Thoracic aorta (tissue), 2 donors: ENCODE results near the gene PARP8. TPM values are rescaled to one million over a fixed set of nuclear protein-coding genes. Genes with fewer than 3 reads are reported as not detected.

ENCODE experiments used
- ATAC-seq: fragments of 150-250 bp; one replicate; pipeline ENCODE4 v1.8.0; 2017; ENCODE audit warnings: low read depth; ENCODE audit not compliant: insufficient number of reproducible peaks, low FRiP score
- DNase-seq: peaks from one replicate; pipeline ENCODE4 v3.0.0-alpha.2; 2020; ENCODE audit warnings: low spot score
- H3K27ac ChIP-seq, 2 donors: fragments of 200-600 bp; sonication (generic); 1 replicate in 1 of 2; 2 replicates in 1 of 2; pipeline ENCODE4 v1.5.1; 2016; ENCODE audit warnings: mild to moderate bottlenecking in 2 of 2, moderate library complexity in 2 of 2
- H3K27me3 ChIP-seq: fragments of 200-600 bp; sonication (generic); replicated peaks from 2 replicates; pipeline ENCODE4 v1.6.0; 2016; ENCODE audit warnings: mild to moderate bottlenecking; ENCODE audit not compliant: insufficient read depth
- H3K36me3 ChIP-seq: fragments of 200-600 bp; sonication (generic); one replicate; pipeline ENCODE4 v1.5.1; 2016
- H3K4me1 ChIP-seq, 2 donors: fragments of 200-600 bp; sonication (generic); 1 replicate in 1 of 2; 2 replicates in 1 of 2; pipeline versions ENCODE4 v1.5.1 to v1.6.0; 2016; ENCODE audit warnings: low read depth in 2 of 2, mild to moderate bottlenecking in 1 of 2; ENCODE audit not compliant: control insufficient read depth in 1 of 2
- H3K4me3 ChIP-seq: fragments of 200-600 bp; sonication (generic); 2 replicates; pipeline ENCODE4 v1.5.1; 2016; ENCODE audit warnings: mild to moderate bottlenecking
- H3K9me3 ChIP-seq: fragments of 200-600 bp; sonication (generic); 2 replicates; pipeline ENCODE4 v1.5.1; 2016
- total RNA-seq, 2 donors: library from RNA; depleted of rRNA; stranded (reverse); fragments of >200 nt; gene quantifications; one replicate each; pipeline versions ENCODE4 v1.1.0 to v1.2.3, GENCODE V29; 2016
- TF ChIP-seq, protein P1 (sequence below): fragments of 200-600 bp; sonication (generic); IDR thresholded peaks from one replicate; pipeline ENCODE4 v1.5.1; 2019; ENCODE audit warnings: antibody characterized with exemption

PARP8 gene
- total RNA-seq, 2 donors from 2014 or later, result 27.5 to 34.7 TPM

GRCh38 chr5:50749873-50750272 is 83.4 kb downstream of the PARP8 start:
- peaks cover 0 to 8% of the 10 kb centered on the region in 2 donors for H3K4me1 ChIP-seq
- H3K27ac ChIP-seq, result no peak overlapping the region
- H3K4me3 ChIP-seq, result no peak overlapping the region
- no peaks in the 10 kb centered on the region for H3K9me3 ChIP-seq
- TF ChIP-seq, protein P1, sequence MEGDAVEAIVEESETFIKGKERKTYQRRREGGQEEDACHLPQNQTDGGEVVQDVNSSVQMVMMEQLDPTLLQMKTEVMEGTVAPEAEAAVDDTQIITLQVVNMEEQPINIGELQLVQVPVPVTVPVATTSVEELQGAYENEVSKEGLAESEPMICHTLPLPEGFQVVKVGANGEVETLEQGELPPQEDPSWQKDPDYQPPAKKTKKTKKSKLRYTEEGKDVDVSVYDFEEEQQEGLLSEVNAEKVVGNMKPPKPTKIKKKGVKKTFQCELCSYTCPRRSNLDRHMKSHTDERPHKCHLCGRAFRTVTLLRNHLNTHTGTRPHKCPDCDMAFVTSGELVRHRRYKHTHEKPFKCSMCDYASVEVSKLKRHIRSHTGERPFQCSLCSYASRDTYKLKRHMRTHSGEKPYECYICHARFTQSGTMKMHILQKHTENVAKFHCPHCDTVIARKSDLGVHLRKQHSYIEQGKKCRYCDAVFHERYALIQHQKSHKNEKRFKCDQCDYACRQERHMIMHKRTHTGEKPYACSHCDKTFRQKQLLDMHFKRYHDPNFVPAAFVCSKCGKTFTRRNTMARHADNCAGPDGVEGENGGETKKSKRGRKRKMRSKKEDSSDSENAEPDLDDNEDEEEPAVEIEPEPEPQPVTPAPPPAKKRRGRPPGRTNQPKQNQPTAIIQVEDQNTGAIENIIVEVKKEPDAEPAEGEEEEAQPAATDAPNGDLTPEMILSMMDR, result no peak
- H3K27me3 ChIP-seq, result no peaks in the 10 kb centered on the region
- no peak for ATAC-seq
- no peaks in the 10 kb centered on the region for H3K36me3 ChIP-seq
- no peak for DNase-seq

- H3K4me3 ChIP-seq, result no peak overlapping the region
- no peak for ATAC-seq
- no peaks in the 10 kb centered on the region for H3K9me3 ChIP-seq
- H3K4me1 ChIP-seq, result no peaks in the 10 kb centered on the region
- H3K27me3 ChIP-seq, result no peaks in the 10 kb centered on the region
- H3K27ac ChIP-seq, result no peak overlapping the region
- TF ChIP-seq, protein P1, result peak; percentile 67
- DNase-seq, result no peak
- H3K36me3 ChIP-seq, result no peaks in the 10 kb centered on the region
These were observed 84.7 kb downstream of the PARP8 start for GRCh38 chr5:50751064-50751657.

GRCh38 chr5:50752800-50753199 is 86.4 kb downstream of the PARP8 start:
- Histone ChIP-seq H3K4me1 (no peaks in the 10 kb centered on the region), H3K36me3 (no peaks in the 10 kb centered on the region), H3K27ac (no peak overlapping the region), H3K9me3 (no peaks in the 10 kb centered on the region), H3K27me3 (no peaks in the 10 kb centered on the region), H3K4me3 (no peak overlapping the region)
- TF ChIP-seq, protein P1, result no peak
- DNase-seq, result no peak
- no peak for ATAC-seq

GRCh38 chr5:50759526-50760270 is 93.3 kb downstream of the PARP8 start:
- H3K4me1 ChIP-seq, result no peaks in the 10 kb centered on the region
- DNase-seq, result no peak
- ATAC-seq, result no peak
- no peak overlapping the region for H3K27ac ChIP-seq
- H3K27me3 ChIP-seq, result no peaks in the 10 kb centered on the region
- TF ChIP-seq, protein P1, result no peak
- H3K36me3 ChIP-seq, result no peaks in the 10 kb centered on the region
- no peaks in the 10 kb centered on the region for H3K9me3 ChIP-seq
- H3K4me3 ChIP-seq, result no peak overlapping the region

DNA sequence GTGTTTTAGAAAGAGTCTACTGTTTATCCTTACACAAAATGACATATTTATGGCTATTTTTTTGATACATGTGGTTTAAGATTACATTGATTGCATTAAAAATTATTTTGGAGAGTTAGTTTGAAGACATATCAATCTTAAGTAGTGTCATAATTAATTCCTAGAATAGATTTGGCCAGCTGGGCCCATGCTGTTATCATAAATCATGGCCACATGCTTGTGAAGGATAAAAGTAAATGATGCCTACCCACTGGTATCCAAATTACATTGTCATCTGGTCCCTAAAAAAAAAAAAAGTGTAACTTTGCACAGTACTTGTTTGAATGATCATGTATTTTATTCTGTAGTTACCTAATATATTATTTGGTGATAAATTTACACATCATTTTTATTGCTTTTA is 96.9 kb downstream of the PARP8 start:
- no peaks in the 10 kb centered on the region for H3K27me3 ChIP-seq
- no peaks in the 10 kb centered on the region for H3K4me1 ChIP-seq
- H3K9me3 ChIP-seq, result no peaks in the 10 kb centered on the region
- H3K4me3 ChIP-seq, result no peak overlapping the region
- TF ChIP-seq, protein P1, result no peak
- no peak for DNase-seq
- ATAC-seq, result no peak
- H3K27ac ChIP-seq, result no peak overlapping the region
- H3K36me3 ChIP-seq, result no peaks in the 10 kb centered on the region
